Activated CD4-positive, alpha-beta T cell treated with anti-CD3 and anti-CD28 coated beads, Interleukin-2, amount 50 U/mL, for 16 hours (primary cell): ENCODE data around the gene AP1M2.
"Not testable (repeated sequence)": the region's sequence is repeated elsewhere in the genome, so short reads cannot be mapped to it uniquely, and the experiment has no call there.

ENCODE experiments used
- DNase-seq: peaks from one replicate; pipeline ENCODE4 v3.0.0-alpha.2; 2020

Gene AP1M2

GRCh38 chr19:10600149-10600548, 13.0 kb upstream of the AP1M2 start:
- no peak for DNase-seq

DNA sequence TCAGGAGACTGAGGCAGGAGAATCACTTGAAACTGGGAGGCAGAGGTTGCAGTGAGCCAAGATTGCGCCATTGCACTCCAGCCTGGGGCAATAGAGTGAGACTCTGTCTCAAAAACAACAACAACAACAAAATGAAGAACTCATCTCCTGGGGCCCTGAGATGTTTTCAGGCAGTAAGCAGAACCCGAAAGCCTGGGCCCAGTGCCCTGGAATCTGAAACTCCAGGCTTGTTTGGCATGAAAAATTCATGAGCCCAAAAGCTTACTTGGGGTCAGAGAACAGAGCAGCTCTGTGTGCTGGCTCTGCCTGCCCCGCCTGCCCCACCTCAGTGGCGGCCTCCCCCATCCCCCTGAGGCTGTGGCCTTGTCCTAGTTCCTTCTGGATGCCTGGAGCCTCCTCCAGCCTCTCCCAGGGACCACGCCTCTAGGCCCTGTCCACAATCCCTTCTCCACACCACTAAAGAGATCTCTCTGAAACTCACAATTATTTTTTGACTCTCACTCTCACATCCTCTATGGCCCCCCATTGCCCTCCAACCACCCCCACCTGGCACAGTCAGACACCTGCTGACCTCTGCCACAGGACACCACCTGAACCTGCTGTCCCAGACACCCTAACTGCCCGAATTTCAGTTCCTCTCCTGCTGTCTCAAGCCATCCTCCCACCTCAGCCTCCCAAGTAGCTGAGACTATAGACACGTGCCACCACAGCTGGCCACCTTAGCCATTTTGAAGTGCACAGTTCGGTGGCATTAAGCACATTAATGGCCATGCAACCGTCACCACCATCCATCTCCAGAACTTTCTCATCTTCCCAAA, 6.9 kb upstream of the AP1M2 start:
- no peak for DNase-seq

- no peak for DNase-seq
These were observed 6.0 kb upstream of the AP1M2 start for GRCh38 chr19:10593148-10593547.

DNA sequence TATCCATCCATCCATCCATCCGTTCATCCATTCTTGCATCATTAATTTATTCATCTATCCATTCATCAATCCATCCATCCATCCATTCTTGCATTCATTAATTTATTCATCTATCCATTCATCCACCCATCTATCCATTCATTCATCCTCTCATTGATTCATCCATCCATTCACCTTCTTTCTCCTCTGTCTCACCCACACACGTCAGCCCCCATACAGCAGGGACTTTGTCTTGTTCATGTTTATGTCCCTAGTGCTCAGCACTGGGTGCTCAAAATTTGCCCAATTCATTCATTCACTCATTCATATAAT, 683 bp upstream of the AP1M2 start:
- no peak for DNase-seq

GRCh38 chr19:10586396-10586795, 716 bp downstream of the AP1M2 start:
- DNase-seq = no peak

DNA sequence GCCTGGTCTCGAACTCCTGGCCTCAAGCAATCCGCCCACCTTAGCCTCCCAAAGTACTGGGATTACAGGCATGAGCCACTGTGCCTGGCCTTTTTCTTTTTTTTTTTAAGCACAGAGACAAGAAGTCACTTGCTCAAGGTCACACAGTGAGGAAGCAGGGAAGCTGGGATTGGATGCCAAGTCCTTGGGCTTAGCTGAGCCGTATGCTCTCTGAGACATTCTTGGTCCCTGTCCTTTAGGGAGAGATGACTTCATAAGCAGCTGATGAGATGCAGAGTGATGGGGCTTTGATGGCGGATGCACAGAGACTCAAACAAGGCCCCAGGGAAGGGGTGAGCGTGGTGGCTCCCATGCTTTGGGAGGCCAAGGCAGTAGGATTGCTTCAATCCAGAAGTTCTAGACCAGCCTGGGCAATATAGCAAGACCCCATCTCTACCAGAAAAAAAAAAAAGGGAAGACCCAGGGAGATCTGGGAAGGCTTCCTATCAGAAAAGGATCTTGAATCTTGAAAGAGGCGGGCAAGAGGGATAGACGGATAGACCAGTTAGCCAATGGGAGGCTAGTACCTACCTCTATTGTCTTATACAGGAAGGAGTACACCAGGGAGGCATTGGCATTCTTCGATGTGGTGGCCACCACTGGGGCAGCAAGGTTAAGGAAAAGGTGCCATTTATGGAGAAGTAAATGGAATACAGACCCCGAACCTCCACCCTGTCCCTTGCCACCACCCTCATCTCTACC, 3.9 kb downstream of the AP1M2 start:
- no peak for DNase-seq

DNA sequence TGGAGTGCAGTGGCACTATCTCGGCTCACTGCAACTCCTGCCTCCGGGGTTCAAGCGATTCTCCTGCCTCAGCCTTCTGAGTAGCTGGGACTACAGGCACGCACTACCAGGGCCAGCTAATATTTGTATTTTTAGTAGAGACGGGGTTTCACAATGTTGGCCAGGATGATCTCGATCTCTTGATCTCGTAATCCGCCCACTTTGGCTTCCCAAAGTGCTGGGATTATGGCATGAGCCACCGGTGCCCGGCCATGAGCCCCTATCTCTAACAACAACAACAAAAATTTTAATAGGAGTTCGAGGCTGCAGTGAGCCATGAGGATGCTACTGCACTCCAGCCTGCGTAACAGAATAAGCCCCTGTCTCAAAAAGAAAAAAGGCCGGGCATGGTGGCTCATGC, 5.0 kb downstream of the AP1M2 start:
- no peak for DNase-seq

DNA sequence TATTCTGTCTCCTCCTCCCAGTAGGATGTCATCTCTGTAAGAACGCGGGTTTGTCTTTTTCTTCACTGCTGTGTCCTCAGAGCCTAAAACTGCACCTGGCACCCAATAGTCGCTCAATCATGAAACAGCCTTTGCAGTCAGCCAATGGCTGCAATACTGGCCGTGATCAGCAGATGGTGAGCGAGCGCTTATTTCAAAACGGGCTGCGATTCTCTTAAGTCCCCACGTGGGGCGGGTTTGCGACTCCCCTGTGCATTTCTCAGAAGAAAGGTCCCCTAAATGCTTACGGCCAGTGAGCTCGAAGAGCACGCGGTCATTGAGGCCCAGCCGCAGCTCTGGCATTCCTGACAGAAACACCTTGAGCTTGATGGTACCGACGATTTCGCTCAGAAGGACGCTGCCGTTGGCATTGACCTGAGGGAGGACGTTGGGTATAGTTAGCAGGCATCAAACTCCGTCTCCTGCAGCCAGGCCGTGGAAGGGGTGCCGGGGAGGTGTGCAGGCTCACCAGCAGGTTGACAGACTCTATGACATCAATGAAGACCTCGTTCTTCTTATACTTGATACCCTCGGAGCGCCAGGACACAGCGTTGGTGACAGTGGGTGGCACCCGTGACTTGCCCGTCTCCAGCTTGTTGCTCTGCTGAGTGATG, 6.0 kb downstream of the AP1M2 start:
- DNase-seq = peak; percentile 88

DNA sequence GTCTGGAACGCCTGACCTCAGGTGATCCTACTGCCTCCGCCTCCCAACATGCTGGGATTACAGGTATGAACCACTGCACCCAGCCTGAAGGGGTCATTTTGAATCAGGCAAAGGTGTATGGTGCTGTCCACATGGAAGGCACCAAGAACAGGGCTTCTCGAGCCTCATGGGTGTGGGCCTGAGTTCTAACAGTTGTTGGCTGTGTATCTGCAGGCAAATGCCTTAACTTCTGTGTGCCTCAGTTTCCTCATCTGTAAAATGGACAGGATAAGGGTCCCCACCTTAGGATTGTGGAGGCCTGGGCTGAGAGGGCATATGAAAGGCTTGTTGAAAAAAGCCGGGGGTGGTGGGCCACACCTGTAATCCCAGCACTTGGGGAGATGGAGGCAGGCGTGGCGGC, 9.2 kb downstream of the AP1M2 start:
- no peak for DNase-seq

DNA sequence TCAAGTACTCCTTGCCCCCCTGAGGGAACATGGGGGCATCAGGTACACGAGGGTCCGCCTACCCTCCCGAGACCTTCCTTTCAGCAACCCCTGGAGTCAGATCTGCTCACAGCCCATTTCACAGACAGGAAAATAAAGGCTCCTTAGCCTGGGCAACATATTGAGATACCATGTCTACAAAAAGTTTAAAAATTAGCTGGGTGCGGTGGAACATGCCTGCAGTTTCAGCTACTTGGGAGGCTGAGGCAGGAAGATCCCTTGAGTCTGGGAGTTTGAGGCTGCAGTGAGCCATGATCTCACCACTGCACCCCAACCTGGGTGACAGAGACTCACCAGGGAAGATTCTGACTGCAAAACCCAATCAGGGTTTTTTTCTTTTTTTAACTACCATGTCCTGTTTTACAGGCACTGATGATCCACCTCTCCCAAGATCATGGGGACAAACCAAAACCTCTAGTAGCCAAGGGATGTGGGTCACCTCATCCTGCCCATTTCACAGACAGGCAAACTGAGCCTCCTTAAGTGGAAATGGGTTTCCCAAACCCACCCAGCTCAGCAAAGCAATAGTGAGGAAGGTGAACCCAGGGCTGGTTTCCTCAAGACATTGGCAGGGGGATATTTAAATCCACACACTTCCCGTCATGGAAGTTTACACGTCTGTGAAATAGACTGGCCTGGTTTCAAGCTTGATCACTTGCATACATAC, 11.9 kb downstream of the AP1M2 start:
- DNase-seq = no peak

- no peak for DNase-seq
These were observed 12.7 kb downstream of the AP1M2 start for GRCh38 chr19:10574462-10574861.

- not testable (repeated sequence) for DNase-seq
These were observed 13.3 kb downstream of the AP1M2 start for GRCh38 chr19:10573793-10574192.

DNA sequence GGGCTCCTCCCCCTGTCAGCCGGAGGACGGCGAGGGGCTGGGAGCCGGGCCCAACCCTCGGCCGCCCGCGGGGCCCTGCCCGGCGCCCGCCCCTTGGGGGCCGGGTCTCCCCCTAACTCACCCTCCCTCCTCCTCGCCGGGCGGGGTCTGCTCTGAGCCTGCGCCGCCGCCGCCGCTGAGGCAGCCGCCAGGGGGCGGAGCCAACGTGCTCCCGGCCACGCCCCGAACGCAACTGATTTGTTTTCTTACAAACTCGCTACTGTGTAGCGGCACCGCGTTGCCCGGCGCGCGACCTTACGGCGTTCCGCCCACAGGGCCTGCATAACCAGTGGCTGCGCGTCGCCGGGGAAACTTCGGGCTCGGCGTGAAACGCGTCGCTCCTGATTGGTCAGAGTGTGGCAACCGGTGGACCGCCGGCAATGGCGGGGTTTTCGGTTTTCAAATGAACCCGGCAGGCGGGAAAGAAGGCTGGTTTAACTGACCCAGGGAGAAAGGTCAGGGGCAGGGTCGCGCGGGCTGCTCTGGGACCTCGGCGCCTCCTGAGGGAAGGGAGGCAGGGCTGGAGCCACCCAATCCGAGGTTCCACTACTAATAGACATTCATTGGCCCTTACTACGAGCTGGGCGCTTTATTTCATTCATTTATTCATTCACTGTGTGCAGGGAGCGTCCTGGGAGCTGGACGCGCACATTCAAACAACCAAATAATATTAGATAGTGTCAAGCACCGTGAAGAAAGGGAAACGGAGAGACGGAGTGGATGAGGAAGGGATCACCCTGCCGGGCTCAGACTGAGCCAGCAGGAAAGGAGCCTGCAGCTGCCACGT, 18.1 kb downstream of the AP1M2 start, which contains the start of gene CDKN2D:
CDKN2D (minus strand) TSS at position 154 of the 826 bp plus-strand sequence. CDS start 326 bp downstream, outside the sequence.
- DNase-seq = peak; percentile 100

GRCh38 chr19:10568062-10568825, 18.9 kb downstream of the AP1M2 start:
- DNase-seq = peak; percentile 47

GRCh38 chr19:10567656-10568055, 19.5 kb downstream of the AP1M2 start:
- DNase-seq = no peak

GRCh38 chr19:10566658-10567410, 20.3 kb downstream of the AP1M2 start:
- DNase-seq = peak; percentile 75

DNA sequence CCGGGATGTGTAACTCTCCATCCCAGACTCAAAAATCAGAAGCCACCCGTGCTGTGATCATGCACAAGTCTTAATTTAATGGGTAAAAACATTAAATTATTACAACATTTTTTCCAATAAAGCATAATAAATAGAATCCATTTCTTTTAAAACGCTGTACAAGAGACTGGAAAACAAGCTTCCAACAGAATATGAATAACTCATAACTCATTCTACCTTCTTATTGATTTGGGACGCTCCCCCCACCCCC, 20.8 kb downstream of the AP1M2 start:
- DNase-seq = no peak

GRCh38 chr19:10565567-10566407, 21.3 kb downstream of the AP1M2 start, which contains the start of gene KRI1:
TSS of gene KRI1 (minus strand) at chr19:10566010. CDS start at chr19:10565999, 11 bp downstream.
- peak; percentile 99 for DNase-seq

- DNase-seq = peak; percentile 63
These were observed 22.0 kb downstream of the AP1M2 start for GRCh38 chr19:10565028-10565566.

DNA sequence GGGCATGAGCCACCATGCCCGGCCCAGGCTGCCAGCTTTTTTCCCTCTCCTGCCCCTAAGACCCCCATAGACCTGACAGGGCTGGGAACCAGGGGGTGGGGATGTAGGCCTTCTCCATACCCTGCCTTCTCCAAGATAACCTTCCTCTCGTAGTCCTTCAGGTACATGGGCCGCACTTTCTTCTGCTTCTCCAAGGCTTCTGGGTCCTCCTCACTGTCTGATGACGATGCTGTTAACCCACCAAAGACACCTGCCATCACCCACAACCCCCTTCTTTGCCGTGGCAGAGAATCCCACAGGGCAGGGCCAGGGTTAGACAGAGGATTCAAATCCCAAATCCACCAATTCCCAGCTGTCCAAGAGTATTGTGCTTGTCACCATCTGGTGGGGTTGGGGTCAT, 24.5 kb downstream of the AP1M2 start:
- DNase-seq = no peak
